Transverse colon (tissue), 4 donors: ENCODE data around the gene MRPL19. TPM values are rescaled to one million over a fixed set of nuclear protein-coding genes. Genes with fewer than 3 reads are reported as not detected.

Experiments
- DNase-seq: peaks from one replicate; pipeline ENCODE4 v3.0.0-alpha.2; 2019
- H3K27ac ChIP-seq, 4 donors: fragments of 200-600 bp; sonication (generic); 2 replicates each; pipeline ENCODE4 v1.5.1; 2016 to 2018; ENCODE audit warnings: inconsistent platforms in 4 of 4
- H3K27me3 ChIP-seq: fragments of 200-600 bp; sonication (generic); 2 replicates; pipeline ENCODE4 v1.5.1; 2017; ENCODE audit warnings: inconsistent platforms
- H3K36me3 ChIP-seq, 4 donors: fragments of 200-600 bp; sonication (generic); 2 replicates each; pipeline ENCODE4 v1.5.1; 2017 to 2019; ENCODE audit warnings: inconsistent platforms in 4 of 4
- H3K4me1 ChIP-seq, 4 donors: fragments of 200-600 bp; sonication (generic); 2 replicates each; pipeline ENCODE4 v1.5.1; 2017 to 2020; ENCODE audit warnings: inconsistent platforms in 4 of 4
- H3K4me3 ChIP-seq, 4 donors: fragments of 200-600 bp; sonication (generic); 1 replicate in 1 of 4; 2 replicates in 3 of 4; pipeline versions ENCODE4 v1.5.1 to v1.6.1; 2017 to 2019; ENCODE audit warnings: inconsistent platforms in 4 of 4
- H3K9me3 ChIP-seq, 2 donors: fragments of 200-600 bp; sonication (generic); 2 replicates each; pipeline ENCODE4 v1.5.1; 2017 to 2019; ENCODE audit warnings: inconsistent platforms in 2 of 2
- EP300 ChIP-seq: sonication (generic); formaldehyde crosslinking; IDR thresholded peaks from one replicate; pipeline ENCODE4 v1.6.1; 2017; ENCODE audit warnings: antibody characterized with exemption, low read depth
- POLR2A ChIP-seq: fragments of 450-650 bp; IDR thresholded peaks from one replicate; pipeline ENCODE4 v1.6.1; 2016; ENCODE audit warnings: antibody characterized with exemption, mild to moderate bottlenecking, moderate library complexity
- POLR2AphosphoS5 ChIP-seq, 3 donors: sonication (generic); formaldehyde crosslinking; IDR thresholded peaks; one replicate each; pipeline ENCODE4 v1.6.1; 2016; ENCODE audit warnings: antibody characterized with exemption in 3 of 3
- WGBS, 2 donors: methylation state at CpG; one replicate each; pipeline ENCODE4 v1.1.5; 2018; ENCODE audit warnings: low coverage in 1 of 2; 5-methylcytosine and 5-hydroxymethylcytosine counted together
- in situ Hi-C, 4 donors: fragments of 200-750 bp; cut with MboI; loops; one replicate each; pipeline versions ENCODE4 v1.15.0 to v1.15.1; 2017; ENCODE audit warnings: low sequenced_read_pairs in 3 of 4, low pct_ligation_motif_present in 1 of 4, low pct_unique_long_range_greater_than_20kb in 1 of 4
- intact Hi-C: fragments of 100-400 bp; cut with DNase I; formaldehyde crosslinking; loops from one replicate; pipeline ENCODE4 v1.15.1; 2023; ENCODE audit warnings: low total_unique reads
- total RNA-seq, 4 donors: library from RNA; depleted of rRNA; stranded (reverse); fragments of >200 nt; gene quantifications; one replicate each; pipeline ENCODE4 v1.1.0, GENCODE V29; 2016
- TF ChIP-seq, protein P1 (sequence below), 5 experiments: fragments of 200-600 bp in 3 of 5; fragments of 450-650 bp in 2 of 5; sonication (generic) in 3 of 5; IDR thresholded peaks; 1 replicate in 2 of 5; 2 replicates in 3 of 5; pipeline ENCODE4 v1.5.1; 2016 to 2017; ENCODE audit warnings: antibody characterized with exemption in 5 of 5, inconsistent platforms in 3 of 5, mild to moderate bottlenecking in 2 of 5, moderate library complexity in 1 of 5

Gene MRPL19
- total RNA-seq, 4 donors from 2014 or later: 4.4 to 131 (median 27.4) TPM

DNA sequence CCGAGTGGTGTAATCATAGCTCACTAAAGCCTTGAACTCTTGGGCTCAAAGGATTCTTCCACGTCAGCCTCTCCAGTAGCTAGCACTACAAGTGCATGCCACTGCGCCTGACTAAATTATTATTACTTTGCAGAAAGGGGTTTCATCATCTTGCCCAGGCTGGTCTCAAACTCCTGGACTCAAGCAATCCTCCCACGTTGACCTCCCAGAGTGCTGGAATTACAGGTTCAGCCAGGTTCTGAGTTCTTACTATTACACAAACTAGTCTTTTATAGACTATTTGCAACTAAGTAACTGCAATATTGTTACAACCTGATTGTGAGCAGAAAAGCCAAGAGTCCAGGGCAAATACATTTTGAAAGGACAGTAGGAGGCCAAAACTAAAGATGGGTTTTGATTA, 35.9 kb upstream of the MRPL19 start:
- no peak for DNase-seq
- H3K9me3 ChIP-seq: no peaks in the 10 kb centered on the region
- H3K27me3 ChIP-seq: peaks cover 34% of the 10 kb centered on the region
- no peak overlapping the region for H3K4me3 ChIP-seq
- H3K27ac ChIP-seq: no peak overlapping the region
- H3K36me3 ChIP-seq: no peaks in the 10 kb centered on the region
- in situ Hi-C loops: loop anchor here (25.0 kb wide), 2 partner anchors 698 to 923 kb away; no protein-coding TSS in a partner anchor
- TF ChIP-seq POLR2A (no peak), EP300 (no peak), POLR2AphosphoS5 (IDR thresholded peaks at IDR 0.05) (no peak)
- TF ChIP-seq, protein P1, sequence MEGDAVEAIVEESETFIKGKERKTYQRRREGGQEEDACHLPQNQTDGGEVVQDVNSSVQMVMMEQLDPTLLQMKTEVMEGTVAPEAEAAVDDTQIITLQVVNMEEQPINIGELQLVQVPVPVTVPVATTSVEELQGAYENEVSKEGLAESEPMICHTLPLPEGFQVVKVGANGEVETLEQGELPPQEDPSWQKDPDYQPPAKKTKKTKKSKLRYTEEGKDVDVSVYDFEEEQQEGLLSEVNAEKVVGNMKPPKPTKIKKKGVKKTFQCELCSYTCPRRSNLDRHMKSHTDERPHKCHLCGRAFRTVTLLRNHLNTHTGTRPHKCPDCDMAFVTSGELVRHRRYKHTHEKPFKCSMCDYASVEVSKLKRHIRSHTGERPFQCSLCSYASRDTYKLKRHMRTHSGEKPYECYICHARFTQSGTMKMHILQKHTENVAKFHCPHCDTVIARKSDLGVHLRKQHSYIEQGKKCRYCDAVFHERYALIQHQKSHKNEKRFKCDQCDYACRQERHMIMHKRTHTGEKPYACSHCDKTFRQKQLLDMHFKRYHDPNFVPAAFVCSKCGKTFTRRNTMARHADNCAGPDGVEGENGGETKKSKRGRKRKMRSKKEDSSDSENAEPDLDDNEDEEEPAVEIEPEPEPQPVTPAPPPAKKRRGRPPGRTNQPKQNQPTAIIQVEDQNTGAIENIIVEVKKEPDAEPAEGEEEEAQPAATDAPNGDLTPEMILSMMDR (IDR thresholded peaks at IDR 0.05): no peak
- peaks cover 3 to 4% (median 3%) of the 10 kb centered on the region in 4 donors for H3K4me1 ChIP-seq
- intact Hi-C loops: no loop called here
- 63% methylated on average over 4 of the region's 4 CpGs; no CpG with 5 or more reads in 1 of the 2 donors for WGBS, 2 donors

DNA sequence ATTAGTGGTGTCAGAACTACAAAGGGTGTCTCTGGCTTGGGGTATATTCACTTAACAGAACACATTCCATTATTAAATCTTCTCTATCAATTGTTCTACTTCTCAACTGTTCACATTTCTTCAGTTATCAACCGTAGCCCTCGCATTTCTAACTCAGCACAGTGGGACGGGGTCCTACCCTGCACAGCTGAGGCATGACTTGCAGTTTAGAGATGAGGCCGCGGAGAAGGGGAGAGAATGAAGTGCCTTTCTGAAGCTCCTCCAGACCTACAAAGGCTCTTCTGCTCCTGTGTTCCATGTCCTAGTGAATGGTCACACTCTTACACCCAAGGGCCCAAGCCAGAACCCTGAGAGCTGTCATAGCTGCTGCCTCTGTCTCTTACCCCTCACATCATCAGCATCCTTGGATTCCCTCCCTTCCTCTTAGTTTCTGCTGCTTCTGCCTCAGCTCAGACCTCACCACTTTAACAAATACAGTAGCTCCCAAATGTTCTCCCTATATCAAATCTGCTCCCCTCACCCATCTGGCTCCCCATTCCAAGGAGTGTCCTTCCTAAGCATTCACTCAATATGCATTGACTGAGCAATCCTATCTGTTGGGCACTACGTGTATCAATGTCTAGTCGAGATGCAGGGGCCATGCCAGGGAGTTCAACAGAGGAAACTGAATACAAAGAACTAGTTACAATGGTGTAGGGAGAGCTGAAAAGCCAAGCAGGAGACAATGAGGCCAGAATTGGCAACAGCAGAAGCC, 34.3 kb upstream of the MRPL19 start:
- Histone ChIP-seq H3K27ac (no peak overlapping the region), H3K4me3 (no peak overlapping the region), H3K36me3 (no peaks in the 10 kb centered on the region), H3K27me3 (peaks cover 27% of the 10 kb centered on the region), H3K4me1 (peaks cover 3 to 4% (median 3%) of the 10 kb centered on the region in 4 donors), H3K9me3 (no peaks in the 10 kb centered on the region)
- in situ Hi-C loops: loop anchor here (25.0 kb wide), 2 partner anchors 700 to 925 kb away; no protein-coding TSS in a partner anchor
- 62 to 83% methylated on average over 5 to 7 of the region's 7 CpGs for WGBS, 2 donors
- intact Hi-C loops: no loop called here
- TF ChIP-seq, protein P1 (IDR thresholded peaks at IDR 0.05): no peak
- no peak for TF ChIP-seq POLR2A
- TF ChIP-seq EP300: no peak
- no peak for TF ChIP-seq POLR2AphosphoS5 (IDR thresholded peaks at IDR 0.05)
- DNase-seq: no peak

DNA sequence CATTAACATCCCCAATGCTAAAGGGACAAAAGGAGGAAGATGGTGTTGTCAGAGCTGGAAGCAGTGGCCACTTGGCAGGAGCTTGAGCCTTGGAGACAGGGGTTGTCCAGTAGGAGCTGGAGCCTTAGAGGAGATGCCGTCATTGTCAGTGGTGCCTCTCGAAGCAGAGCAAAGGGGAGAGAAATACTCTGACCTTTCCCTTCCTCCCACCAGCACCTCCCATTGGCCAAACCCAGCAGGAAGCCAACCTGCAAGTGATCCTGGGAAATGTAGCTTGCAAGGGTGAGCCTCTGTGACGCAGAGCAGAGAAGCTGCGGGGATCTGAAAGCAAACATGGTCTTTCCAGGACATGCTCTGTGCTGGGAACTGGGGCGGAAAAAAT, 33.7 kb upstream of the MRPL19 start:
- Histone ChIP-seq H3K4me3 (no peak overlapping the region), H3K9me3 (no peaks in the 10 kb centered on the region), H3K27ac (no peak overlapping the region), H3K27me3 (peaks cover 24% of the 10 kb centered on the region), H3K36me3 (no peaks in the 10 kb centered on the region), H3K4me1 (peaks cover 3 to 4% (median 3%) of the 10 kb centered on the region in 4 donors)
- TF ChIP-seq, protein P1 (IDR thresholded peaks at IDR 0.05): no peak
- TF ChIP-seq EP300 (no peak), POLR2A (no peak), POLR2AphosphoS5 (IDR thresholded peaks at IDR 0.05) (no peak)
- in situ Hi-C loops: loop anchor here (25.0 kb wide), 2 partner anchors 701 to 926 kb away; no protein-coding TSS in a partner anchor
- intact Hi-C loops: no loop called here
- DNase-seq: no peak
- WGBS, 2 donors: 86% methylated on average over 5 of the region's 5 CpGs; no CpG with 5 or more reads in 1 of the 2 donors

DNA sequence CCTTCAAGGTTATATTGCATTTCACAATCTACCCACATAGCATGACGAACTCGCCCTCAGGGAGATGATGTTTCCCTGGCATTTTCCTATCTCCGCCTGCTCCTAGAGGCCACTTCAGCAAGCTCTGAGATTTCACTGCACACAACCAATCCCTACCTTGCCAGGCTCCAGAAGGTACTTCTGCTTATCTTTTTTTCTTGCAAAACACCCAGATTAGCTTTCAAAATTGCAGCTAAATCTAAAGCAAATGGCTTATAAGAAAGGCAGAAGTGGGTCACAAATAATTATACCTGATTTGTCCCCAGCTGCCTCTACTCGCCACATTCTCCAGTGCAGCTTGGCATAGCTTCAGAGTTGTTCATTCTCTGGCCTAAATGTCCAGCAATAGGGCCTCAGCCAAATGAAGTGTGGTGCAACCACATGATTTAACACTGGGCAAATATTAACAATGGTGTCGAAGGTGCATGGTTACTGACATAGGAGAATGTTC, 32.4 kb upstream of the MRPL19 start:
- H3K36me3 ChIP-seq: no peaks in the 10 kb centered on the region
- H3K27ac ChIP-seq: no peak overlapping the region
- DNase-seq: no peak
- in situ Hi-C loops (loop anchor here (25.0 kb wide), 2 partner anchors 702 to 927 kb away; no protein-coding TSS in a partner anchor), intact Hi-C loops (no loop called here)
- no peak overlapping the region for H3K4me3 ChIP-seq
- TF ChIP-seq POLR2AphosphoS5 (IDR thresholded peaks at IDR 0.05): no peak
- TF ChIP-seq, protein P1 (IDR thresholded peaks at IDR 0.05): no peak
- no peak for TF ChIP-seq EP300
- no peak for TF ChIP-seq POLR2A
- no peaks in the 10 kb centered on the region for H3K4me1 ChIP-seq
- no peaks in the 10 kb centered on the region for H3K9me3 ChIP-seq
- H3K27me3 ChIP-seq: peaks cover 10% of the 10 kb centered on the region
- 90 to 91% methylated on average over 4 to 5 of the region's 5 CpGs for WGBS, 2 donors
